Measurements from ENCODE around the gene FGD2. TPM values are rescaled to one million over a fixed set of nuclear protein-coding genes. Genes with fewer than 3 reads are reported as not detected.

FGD2 gene
- total and polyA plus RNA-seq, 10 of the 15 experiments (the other 5 are each of a cell fraction or from before 2014, with no cell fraction given), result 5.2 to 88.1 (median 33.2) TPM

DNA sequence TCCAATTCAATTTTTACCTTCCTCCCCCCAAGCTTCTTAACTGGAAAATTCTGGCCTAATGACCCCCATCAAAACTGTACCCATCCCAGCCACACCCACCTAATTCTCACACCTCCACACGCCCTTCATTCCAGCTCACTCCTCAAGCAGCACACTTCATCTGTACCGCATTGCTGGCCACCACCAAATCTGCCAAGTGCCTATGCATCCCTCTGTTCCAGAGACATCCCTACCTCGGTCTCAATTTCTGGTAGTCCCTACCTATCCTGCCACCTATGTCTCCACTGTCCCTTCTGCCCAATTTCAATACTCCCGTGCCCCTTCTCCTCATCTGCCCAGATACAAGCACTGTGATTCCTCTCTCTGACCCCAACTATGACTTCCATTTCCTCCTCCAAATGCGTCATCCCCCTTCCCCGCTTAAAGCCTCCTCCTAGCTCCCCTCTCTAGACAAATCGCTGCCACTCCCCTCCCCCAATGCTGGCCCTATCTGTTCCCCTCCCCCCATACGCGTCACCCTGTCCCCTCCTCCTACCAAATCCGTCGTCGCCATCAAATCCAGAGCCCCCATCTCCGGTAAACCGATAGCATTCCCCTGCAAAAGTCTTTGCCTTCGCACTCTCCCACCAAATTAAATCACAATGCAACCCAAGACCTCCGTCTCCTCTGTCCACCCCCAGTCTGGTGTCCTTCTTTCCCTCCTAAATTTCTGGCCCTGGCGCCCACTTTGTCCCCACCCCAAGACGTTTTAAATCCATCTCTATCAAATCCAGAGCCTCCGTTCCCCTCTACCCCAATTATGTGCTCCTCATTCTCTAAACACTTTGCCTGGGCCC is 20.7 kb upstream of the FGD2 start (continued):
- TF ChIP-seq, protein P1, sequence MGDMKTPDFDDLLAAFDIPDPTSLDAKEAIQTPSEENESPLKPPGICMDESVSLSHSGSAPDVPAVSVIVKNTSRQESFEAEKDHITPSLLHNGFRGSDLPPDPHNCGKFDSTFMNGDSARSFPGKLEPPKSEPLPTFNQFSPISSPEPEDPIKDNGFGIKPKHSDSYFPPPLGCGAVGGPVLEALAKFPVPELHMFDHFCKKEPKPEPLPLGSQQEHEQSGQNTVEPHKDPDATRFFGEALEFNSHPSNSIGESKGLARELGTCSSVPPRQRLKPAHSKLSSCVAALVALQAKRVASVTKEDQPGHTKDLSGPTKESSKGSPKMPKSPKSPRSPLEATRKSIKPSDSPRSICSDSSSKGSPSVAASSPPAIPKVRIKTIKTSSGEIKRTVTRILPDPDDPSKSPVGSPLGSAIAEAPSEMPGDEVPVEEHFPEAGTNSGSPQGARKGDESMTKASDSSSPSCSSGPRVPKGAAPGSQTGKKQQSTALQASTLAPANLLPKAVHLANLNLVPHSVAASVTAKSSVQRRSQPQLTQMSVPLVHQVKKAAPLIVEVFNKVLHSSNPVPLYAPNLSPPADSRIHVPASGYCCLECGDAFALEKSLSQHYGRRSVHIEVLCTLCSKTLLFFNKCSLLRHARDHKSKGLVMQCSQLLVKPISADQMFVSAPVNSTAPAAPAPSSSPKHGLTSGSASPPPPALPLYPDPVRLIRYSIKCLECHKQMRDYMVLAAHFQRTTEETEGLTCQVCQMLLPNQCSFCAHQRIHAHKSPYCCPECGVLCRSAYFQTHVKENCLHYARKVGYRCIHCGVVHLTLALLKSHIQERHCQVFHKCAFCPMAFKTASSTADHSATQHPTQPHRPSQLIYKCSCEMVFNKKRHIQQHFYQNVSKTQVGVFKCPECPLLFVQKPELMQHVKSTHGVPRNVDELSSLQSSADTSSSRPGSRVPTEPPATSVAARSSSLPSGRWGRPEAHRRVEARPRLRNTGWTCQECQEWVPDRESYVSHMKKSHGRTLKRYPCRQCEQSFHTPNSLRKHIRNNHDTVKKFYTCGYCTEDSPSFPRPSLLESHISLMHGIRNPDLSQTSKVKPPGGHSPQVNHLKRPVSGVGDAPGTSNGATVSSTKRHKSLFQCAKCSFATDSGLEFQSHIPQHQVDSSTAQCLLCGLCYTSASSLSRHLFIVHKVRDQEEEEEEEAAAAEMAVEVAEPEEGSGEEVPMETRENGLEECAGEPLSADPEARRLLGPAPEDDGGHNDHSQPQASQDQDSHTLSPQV (IDR thresholded peaks at IDR 0.05), result no peak
- TF ChIP-seq CBX3 (IDR thresholded peaks at IDR 0.05; ENCODE audit: borderline replicate concordance, low read depth) (no peak), EP300 (IDR thresholded peaks at IDR 0.05; ENCODE audit: borderline replicate concordance in 1 of 2, control insufficient read depth in 1 of 2, low read depth in 2 of 2, low read length in 2 of 2) (0 out of 4 replicates have a peak, but pooled peaks of 1 of the 2 experiments have one; percentile 23), MTA2 (IDR thresholded peaks at IDR 0.05; ENCODE audit: low read depth) (0 out of 2 replicates have a peak, but pooled peaks have one; percentile 34), IKZF2 (IDR thresholded peaks at IDR 0.05) (peak; percentile 23 to 39; a peak in 1 of 4 replicates)

DNA sequence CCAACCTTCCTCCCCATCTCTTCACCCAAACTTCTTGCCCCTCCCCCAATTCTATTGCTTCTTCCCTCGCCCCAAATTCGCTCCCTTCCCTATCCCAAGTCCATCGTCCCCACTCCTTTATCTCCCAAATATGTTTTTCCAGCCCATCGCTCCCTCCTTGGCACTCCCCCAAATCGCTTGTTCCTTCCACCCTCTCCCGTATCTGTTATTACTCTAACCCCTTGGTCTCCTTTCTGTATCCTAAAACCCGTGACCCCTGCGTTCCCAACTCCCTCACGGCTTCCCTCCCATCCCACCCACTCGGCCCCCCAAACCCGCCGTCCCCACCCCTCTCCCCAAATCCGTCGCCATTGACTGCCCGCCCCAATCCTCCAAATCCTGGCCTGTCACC is 20.0 kb upstream of the FGD2 start:
- Histone ChIP-seq H3K9ac (ENCODE audit: control insufficient read depth, insufficient read depth, low read length) (peak overlapping the region; percentile 94), H3K4me1 (ENCODE audit: control insufficient read depth, insufficient read depth, low read length) (peaks cover 9% of the 10 kb centered on the region), H3K4me2 (ENCODE audit: control insufficient read depth, insufficient read depth) (peak overlapping the region; percentile 85), H3K27ac (ENCODE audit: control insufficient read depth, insufficient read depth) (peak overlapping the region; percentile 90), H3K36me3 (ENCODE audit: control insufficient read depth in 2 of 2, insufficient read depth in 2 of 2, low read length in 1 of 2) (peaks cover 2 to 8% of the 10 kb centered on the region in 2 experiments; a peak in 3 of 4 replicates), H3K79me2 (ENCODE audit: control insufficient read depth, insufficient read depth, low read length) (peaks cover 57% of the 10 kb centered on the region), H2AFZ (ENCODE audit: control insufficient read depth, low read depth, low read length) (no peak overlapping the region), H3K4me3 (peak overlapping the region; percentile 93), H3K9me3 (replicated peaks; ENCODE audit: control insufficient read depth, insufficient read depth, low read length) (no peaks in the 10 kb centered on the region), H3K27me3 (replicated peaks in 1 of 2; ENCODE audit: control insufficient read depth in 2 of 2, insufficient read depth in 2 of 2, low read length in 1 of 2) (no peaks in the 10 kb centered on the region; a peak in 1 of 4 replicates), H4K20me1 (ENCODE audit: control insufficient read depth, insufficient read depth) (peaks cover 7% of the 10 kb centered on the region)
- ATAC-seq (no peak), FAIRE-seq (no peak), DNase-seq (ENCODE audit: low read depth, low spot score) (no peak)
- in situ Hi-C loops (cut with MboI), result no loop called here
- ChIA-PET RAD21 (ENCODE audit: unreplicated experiment) (interaction anchor here (0.7 to 3.7 kb wide), 7 partner anchors 17 to 580 kb away, joined by 3 to 42 read pairs (median 6); partner anchors contain the start of genes C6orf89 and FGD2), CTCF (interaction anchor here (0.6 to 1.4 kb wide), 10 partner anchors 11 to 399 kb away, joined by 3 to 10 read pairs (median 4); partner anchors contain the start of gene C6orf89), POLR2A (interaction anchor here (1.0 to 4.9 kb wide), 9 partner anchors 16 to 272 kb away, joined by 3 to 74 read pairs (median 6); partner anchors contain the start of genes C6orf89, FGD2 and TBC1D22B), SMC1A (ENCODE audit: uncharacterized antibody, unreplicated experiment) (interaction anchor here (0.8 to 5.0 kb wide), 6 partner anchors 14 to 100 kb away, joined by 3 to 32 read pairs (median 4); partner anchors contain the start of gene C6orf89)
- 0% methylated on average over 6 of the region's 15 CpGs for whole genome bisulfite sequencing (ENCODE audit: insufficient coverage, insufficient replicate concordance, low lambda C conversion rate, missing lambda C conversion rate)
- BruUV-seq (replicated peaks), result no TSS peak
- intact Hi-C loops (cut with micrococcal nuclease; ENCODE audit: unreplicated experiment), result no loop called here
- TF ChIP-seq, protein P2, sequence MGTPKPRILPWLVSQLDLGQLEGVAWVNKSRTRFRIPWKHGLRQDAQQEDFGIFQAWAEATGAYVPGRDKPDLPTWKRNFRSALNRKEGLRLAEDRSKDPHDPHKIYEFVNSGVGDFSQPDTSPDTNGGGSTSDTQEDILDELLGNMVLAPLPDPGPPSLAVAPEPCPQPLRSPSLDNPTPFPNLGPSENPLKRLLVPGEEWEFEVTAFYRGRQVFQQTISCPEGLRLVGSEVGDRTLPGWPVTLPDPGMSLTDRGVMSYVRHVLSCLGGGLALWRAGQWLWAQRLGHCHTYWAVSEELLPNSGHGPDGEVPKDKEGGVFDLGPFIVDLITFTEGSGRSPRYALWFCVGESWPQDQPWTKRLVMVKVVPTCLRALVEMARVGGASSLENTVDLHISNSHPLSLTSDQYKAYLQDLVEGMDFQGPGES (IDR thresholded peaks at IDR 0.05), result no peak
- TF ChIP-seq RFX5 (IDR thresholded peaks at IDR 0.05; ENCODE audit: low read depth, low read length) (no peak), MEF2B (IDR thresholded peaks at IDR 0.05; ENCODE audit: partially characterized antibody, poor library complexity, severe bottlenecking) (no peak)
- TF ChIP-seq, protein P3, sequence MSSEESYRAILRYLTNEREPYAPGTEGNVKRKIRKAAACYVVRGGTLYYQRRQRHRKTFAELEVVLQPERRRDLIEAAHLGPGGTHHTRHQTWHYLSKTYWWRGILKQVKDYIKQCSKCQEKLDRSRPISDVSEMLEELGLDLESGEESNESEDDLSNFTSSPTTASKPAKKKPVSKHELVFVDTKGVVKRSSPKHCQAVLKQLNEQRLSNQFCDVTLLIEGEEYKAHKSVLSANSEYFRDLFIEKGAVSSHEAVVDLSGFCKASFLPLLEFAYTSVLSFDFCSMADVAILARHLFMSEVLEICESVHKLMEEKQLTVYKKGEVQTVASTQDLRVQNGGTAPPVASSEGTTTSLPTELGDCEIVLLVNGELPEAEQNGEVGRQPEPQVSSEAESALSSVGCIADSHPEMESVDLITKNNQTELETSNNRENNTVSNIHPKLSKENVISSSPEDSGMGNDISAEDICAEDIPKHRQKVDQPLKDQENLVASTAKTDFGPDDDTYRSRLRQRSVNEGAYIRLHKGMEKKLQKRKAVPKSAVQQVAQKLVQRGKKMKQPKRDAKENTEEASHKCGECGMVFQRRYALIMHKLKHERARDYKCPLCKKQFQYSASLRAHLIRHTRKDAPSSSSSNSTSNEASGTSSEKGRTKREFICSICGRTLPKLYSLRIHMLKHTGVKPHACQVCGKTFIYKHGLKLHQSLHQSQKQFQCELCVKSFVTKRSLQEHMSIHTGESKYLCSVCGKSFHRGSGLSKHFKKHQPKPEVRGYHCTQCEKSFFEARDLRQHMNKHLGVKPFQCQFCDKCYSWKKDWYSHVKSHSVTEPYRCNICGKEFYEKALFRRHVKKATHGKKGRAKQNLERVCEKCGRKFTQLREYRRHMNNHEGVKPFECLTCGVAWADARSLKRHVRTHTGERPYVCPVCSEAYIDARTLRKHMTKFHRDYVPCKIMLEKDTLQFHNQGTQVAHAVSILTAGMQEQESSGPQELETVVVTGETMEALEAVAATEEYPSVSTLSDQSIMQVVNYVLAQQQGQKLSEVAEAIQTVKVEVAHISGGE (CRISPR knock-in tag; IDR thresholded peaks at IDR 0.05), result no peak
